ENCODE results near the gene IQCH. TPM values are rescaled to one million over a fixed set of nuclear protein-coding genes. Genes with fewer than 3 reads are reported as not detected.

The IQCH gene
- polyA plus RNA-seq, 2 of the 4 experiments (the other 2 are of a cell fraction) = 1.5 to 3.8 TPM

GRCh38 chr15:67504796-67505195, 250.2 kb downstream of the IQCH start:
- CTCF ChIA-PET = interaction anchor here (1.0 to 4.9 kb wide), 2 partner anchors 10 to 332 kb away, joined by 3 to 30 read pairs; no protein-coding TSS in a partner anchor
- no peaks in the 10 kb centered on the region for H3K9me3 ChIP-seq
- DNase-seq (ENCODE audit: low read depth in 1 of 2, low spot score in 1 of 2) (no peak), FAIRE-seq (no peak), ATAC-seq (no peak)
- no peak overlapping the region for H3K4me3 ChIP-seq
- H3K27ac ChIP-seq = no peak overlapping the region
- 90% methylated on average over 5 of the region's 5 CpGs for WGBS (ENCODE audit: missing lambda C conversion rate)
- no peaks in the 10 kb centered on the region for H3K4me1 ChIP-seq
- TF ChIP-seq CEBPB (IDR thresholded peaks at IDR 0.05) = peak; percentile 6 to 18; a peak in 1 of 4 replicates
- TF ChIP-seq E2F6 (IDR thresholded peaks at IDR 0.05; ENCODE audit: borderline replicate concordance, low read depth) = no peak
- POLR2A ChIA-PET = no interaction called here
- no peak overlapping the region for H3K4me2 ChIP-seq

- TF ChIP-seq CBX8 (IDR thresholded peaks at IDR 0.05) (no peak), HES2 (IDR thresholded peaks at IDR 0.05) (no peak), ZSCAN20 (CRISPR knock-in tag; IDR thresholded peaks at IDR 0.05) (no peak), HDAC2 (IDR thresholded peaks at IDR 0.05) (no peak), ZFP36 (IDR thresholded peaks at IDR 0.05; ENCODE audit: borderline replicate concordance, partially characterized antibody) (no peak)
- Histone ChIP-seq H3K9me3 (no peaks in the 10 kb centered on the region), H3K4me3 (no peak overlapping the region), H3K4me1 (peaks cover 4% of the 10 kb centered on the region; the same call in 2 of the 3 replicates), H3K27ac (no peak overlapping the region), H3K4me2 (no peak overlapping the region)
- CTCF ChIA-PET = interaction anchor here (1.1 to 2.2 kb wide), 4 partner anchors 12 to 326 kb away, joined by 4 to 6 read pairs (median 4); no protein-coding TSS in a partner anchor
- ATAC-seq = no peak
- FAIRE-seq = no peak
- POLR2A ChIA-PET = no interaction called here
- DNase-seq (ENCODE audit: low read depth in 1 of 2, low spot score in 1 of 2) = no peak
- 62% methylated on average over 5 of the region's 5 CpGs for whole genome bisulfite sequencing (ENCODE audit: missing lambda C conversion rate)
Observed at GRCh38 chr15:67505675-67506572, 251.3 kb downstream of the IQCH start.

- Histone ChIP-seq H3K4me1 (peaks cover 11% of the 10 kb centered on the region; the same call in 2 of the 3 replicates), H3K4me3 (no peak overlapping the region), H3K27ac (no peak overlapping the region; a peak in 1 of 6 replicates), H3K4me2 (no peak overlapping the region), H3K9me3 (no peaks in the 10 kb centered on the region)
- POLR2A ChIA-PET = no interaction called here
- FAIRE-seq = no peak
- TF ChIP-seq ESRRA (IDR thresholded peaks at IDR 0.05; ENCODE audit: borderline replicate concordance, low read length) (no peak), CEBPB (IDR thresholded peaks at IDR 0.05) (peak; percentile 57 to 64)
- no peak for ATAC-seq
- 87% methylated on average over 11 of the region's 11 CpGs for WGBS (ENCODE audit: missing lambda C conversion rate)
- CTCF ChIA-PET = interaction anchor here (1.1 to 2.2 kb wide), 6 partner anchors 13 to 325 kb away, joined by 3 to 6 read pairs (median 4); no protein-coding TSS in a partner anchor
- DNase-seq (ENCODE audit: low read depth in 1 of 2, low spot score in 1 of 2) = no peak
Observed at GRCh38 chr15:67506775-67507747, 252.5 kb downstream of the IQCH start.

- CTCF ChIA-PET = interaction anchor here (0.6 to 2.2 kb wide), 5 partner anchors 11 to 323 kb away, joined by 3 to 6 read pairs (median 3); no protein-coding TSS in a partner anchor
Observed at GRCh38 chr15:67508407-67508806, 253.8 kb downstream of the IQCH start.

More at GRCh38 chr15:67508407-67508806, 253.8 kb downstream of the IQCH start:
- DNase-seq (ENCODE audit: low read depth in 1 of 2, low spot score in 1 of 2) = no peak
- H3K27ac ChIP-seq = no peak overlapping the region
- POLR2A ChIA-PET = no interaction called here
- 90% methylated on average over 3 of the region's 3 CpGs for WGBS (ENCODE audit: missing lambda C conversion rate)
- H3K4me2 ChIP-seq = no peak overlapping the region
- H3K4me3 ChIP-seq = no peak overlapping the region
- FAIRE-seq = peak; percentile 70
- no peaks in the 10 kb centered on the region for H3K9me3 ChIP-seq
- no peak for ATAC-seq
- TF ChIP-seq MAFK (IDR thresholded peaks at IDR 0.05; ENCODE audit: partially characterized antibody) (no peak), POLR2AphosphoS2 (conservative IDR thresholded peaks at IDR 0.05; ENCODE audit: low read length) (no peak), BCL3 (IDR thresholded peaks at IDR 0.05) (no peak), CHD2 (IDR thresholded peaks at IDR 0.05; ENCODE audit: low read length, partially characterized antibody) (no peak), RFX5 (IDR thresholded peaks at IDR 0.05) (no peak), ELK1 (IDR thresholded peaks at IDR 0.05; ENCODE audit: low read depth, low read length) (no peak), ZC3H11A (IDR thresholded peaks at IDR 0.05) (no peak)
- peaks cover 14% of the 10 kb centered on the region; the same call in 2 of the 3 replicates for H3K4me1 ChIP-seq

All from A549 (cell line).